ENCODE results near the gene TSC22D1.

TSC22D1 gene

GRCh38 chr13:44449999-44450821, 125.9 kb downstream of the TSC22D1 start:
- FAIRE-seq: no peak

- no peak for FAIRE-seq
Measured at GRCh38 chr13:44448875-44449274, 127.3 kb downstream of the TSC22D1 start.

- FAIRE-seq: no peak
Measured at GRCh38 chr13:44448373-44448772, 127.8 kb downstream of the TSC22D1 start.

GRCh38 chr13:44447783-44448321, 128.3 kb downstream of the TSC22D1 start:
- no peak for FAIRE-seq

GRCh38 chr13:44440046-44440608, 136.0 kb downstream of the TSC22D1 start:
- no peak for FAIRE-seq

- no peak for FAIRE-seq
Measured at GRCh38 chr13:44439452-44440024, 136.6 kb downstream of the TSC22D1 start.

GRCh38 chr13:44438234-44438579, 137.9 kb downstream of the TSC22D1 start:
- no peak for FAIRE-seq

- FAIRE-seq: peak; percentile 99
Measured at GRCh38 chr13:44437356-44438233, 138.5 kb downstream of the TSC22D1 start.

- FAIRE-seq: peak; percentile 86
Measured at GRCh38 chr13:44436589-44437337, 139.4 kb downstream of the TSC22D1 start.

- no peak for FAIRE-seq
Measured at GRCh38 chr13:44435919-44436510, 140.1 kb downstream of the TSC22D1 start.

GRCh38 chr13:44435142-44435918, 140.8 kb downstream of the TSC22D1 start:
- FAIRE-seq: peak; percentile 99

- FAIRE-seq: no peak
Measured at GRCh38 chr13:44434766-44435141, 141.4 kb downstream of the TSC22D1 start.

- FAIRE-seq: no peak
Measured at GRCh38 chr13:44433863-44434765, 142.0 kb downstream of the TSC22D1 start.

GRCh38 chr13:44432650-44433049, 143.5 kb downstream of the TSC22D1 start:
- FAIRE-seq: no peak

- no peak for FAIRE-seq
Measured at GRCh38 chr13:44431150-44431549, 145.0 kb downstream of the TSC22D1 start.

- FAIRE-seq: no peak
Measured at GRCh38 chr13:44429311-44429710, 146.8 kb downstream of the TSC22D1 start.

- no peak for FAIRE-seq
Measured at GRCh38 chr13:44426461-44426860, 149.7 kb downstream of the TSC22D1 start.

- no peak for FAIRE-seq
Measured at GRCh38 chr13:44425815-44426078, 150.4 kb downstream of the TSC22D1 start.

GRCh38 chr13:44425041-44425814, 150.9 kb downstream of the TSC22D1 start:
- no peak for FAIRE-seq
